SK-N-SH (cell line): ENCODE measurements around the gene LRP1-AS. TPM values are rescaled to one million over a fixed set of nuclear protein-coding genes. Genes with fewer than 3 reads are reported as not detected.

Experiments
- CTCF ChIA-PET: fragments of 300-600, 350-600 bp; formaldehyde crosslinking; extraction: SDS; loops from one replicate; lab custom pipeline; 2021; lab: Yijun Ruan, JAX
- POLR2A ChIA-PET: fragments of 350-600 bp; sonication (Branson Sonifier 250); formaldehyde crosslinking; extraction: SDS; loops from one replicate; lab custom pipeline; 2020; ENCODE audit warnings: antibody characterized with exemption, inconsistent platforms; lab: Yijun Ruan, JAX
- DNase-seq: peaks from one replicate; pipeline ENCODE4 v3.0.0; 2012
- H2AFZ ChIP-seq: fragments of 200-600 bp; sonication (generic); 2 replicates; pipeline ENCODE4 v1.8.1; 2016; ENCODE audit warnings: antibody characterized with exemption, mild to moderate bottlenecking, low read depth
- H3F3A ChIP-seq: fragments of 200-600 bp; sonication (generic); replicated peaks from 2 replicates; pipeline ENCODE3; 2016; ENCODE audit warnings: antibody characterized with exemption, mild to moderate bottlenecking; ENCODE audit not compliant: insufficient read depth
- H3K27ac ChIP-seq, 2 experiments: fragments of 200-500 bp in 1 of 2; fragments of 200-600 bp in 1 of 2; sonication (Bioruptor generic) in 1 of 2; sonication (generic), shearing (Covaris generic) in 1 of 2; 2 replicates each; pipeline versions ENCODE4 v1.5.1 to v1.6.1; 2014 to 2016; ENCODE audit warnings: low read depth in 2 of 2, inconsistent platforms in 1 of 2, low read length in 1 of 2, mild to moderate bottlenecking in 1 of 2, mixed read lengths in 1 of 2
- H3K27me3 ChIP-seq: fragments of 200-600 bp; sonication (generic), shearing (Covaris generic); 2 replicates; pipeline ENCODE4 v1.6.1; 2016; ENCODE audit warnings: mixed run types; ENCODE audit not compliant: insufficient read depth
- H3K36me3 ChIP-seq, 2 experiments: fragments of 200-500 bp in 1 of 2; fragments of 200-600 bp in 1 of 2; sonication (Bioruptor generic) in 1 of 2; sonication (generic) in 1 of 2; replicated peaks in 1 of 2; 2 replicates each; pipeline versions ENCODE3 to v1.5.1; 2014 to 2016; ENCODE audit warnings: low read length in 1 of 2, mild to moderate bottlenecking in 1 of 2; ENCODE audit not compliant: insufficient read depth in 2 of 2, control insufficient read depth in 1 of 2
- H3K4me1 ChIP-seq, 2 experiments: fragments of 200-500 bp in 1 of 2; fragments of 200-600 bp in 1 of 2; sonication (Bioruptor generic) in 1 of 2; sonication (generic), shearing (Covaris generic) in 1 of 2; 2 replicates each; pipeline versions ENCODE4 v1.5.1 to v1.6.1; 2014 to 2016; ENCODE audit warnings: low read depth in 1 of 2, low read length in 1 of 2, mixed run types in 1 of 2; ENCODE audit not compliant: insufficient read depth in 2 of 2, control insufficient read depth in 1 of 2
- H3K4me2 ChIP-seq: fragments of 200-600 bp; sonication (generic), shearing (Covaris generic); 2 replicates; pipeline ENCODE4 v1.6.1; 2017; ENCODE audit warnings: mixed run types
- H3K4me3 ChIP-seq, 2 experiments: fragments of 200-500 bp in 1 of 2; fragments of 200-600 bp in 1 of 2; sonication (Bioruptor generic) in 1 of 2; sonication (generic), shearing (Covaris generic) in 1 of 2; 2 replicates each; pipeline versions ENCODE4 v1.5.1 to v1.8.1; 2014 to 2016; ENCODE audit warnings: low read depth in 2 of 2, inconsistent platforms in 1 of 2, low read length in 1 of 2, mild to moderate bottlenecking in 1 of 2, mixed read lengths in 1 of 2, moderate library complexity in 1 of 2
- H3K79me2 ChIP-seq: fragments of 200-600 bp; sonication (generic); 2 replicates; pipeline ENCODE4 v1.8.1; 2017; ENCODE audit warnings: mild to moderate bottlenecking; ENCODE audit not compliant: insufficient read depth
- H3K9ac ChIP-seq: fragments of 200-600 bp; sonication (generic); 2 replicates; pipeline ENCODE4 v1.6.1; 2017; ENCODE audit warnings: mixed run types
- H3K9me2 ChIP-seq: fragments of 200-600 bp; sonication (generic); 2 replicates; pipeline ENCODE4 v1.6.1; 2017; ENCODE audit warnings: mixed run types
- H3K9me3 ChIP-seq: fragments of 200-600 bp; sonication (generic); 2 replicates; pipeline ENCODE4 v1.6.1; 2017; ENCODE audit warnings: mixed run types, mild to moderate bottlenecking, moderate library complexity
- H4K20me1 ChIP-seq: fragments of 200-600 bp; sonication (generic); 2 replicates; pipeline ENCODE4 v1.6.1; 2017; ENCODE audit warnings: mild to moderate bottlenecking, mixed run types; ENCODE audit not compliant: insufficient read depth
- ELF1 ChIP-seq: IDR thresholded peaks from 2 replicates; pipeline ENCODE4 v1.4.0; 2012
- EZH2phosphoT487 ChIP-seq: fragments of 200-600 bp; sonication (generic); IDR thresholded peaks from 2 replicates; pipeline ENCODE4 v1.6.1; 2017; ENCODE audit warnings: low read depth, mixed run types, mild to moderate bottlenecking, antibody characterized with exemption, moderate library complexity, borderline replicate concordance
- FOXJ3 ChIP-seq: sonication (generic); formaldehyde crosslinking; IDR thresholded peaks from 2 replicates; pipeline ENCODE4 v1.5.1; 2020; ENCODE audit warnings: mild to moderate bottlenecking, missing genetic modification reagents
- FOXM1 ChIP-seq: IDR thresholded peaks from 2 replicates; pipeline ENCODE4 v1.4.0; 2012; ENCODE audit warnings: low read depth, mild to moderate bottlenecking
- GABPA ChIP-seq: IDR thresholded peaks from 2 replicates; pipeline ENCODE4 v1.4.0; 2012; ENCODE audit warnings: low read depth, mild to moderate bottlenecking
- JUND ChIP-seq: IDR thresholded peaks from 2 replicates; pipeline ENCODE4 v1.4.0; 2012
- MAX ChIP-seq: IDR thresholded peaks from 2 replicates; pipeline ENCODE4 v1.4.0; 2012; ENCODE audit warnings: low read depth
- MEF2A ChIP-seq: IDR thresholded peaks from 2 replicates; pipeline ENCODE4 v1.4.0; 2012; ENCODE audit warnings: low read depth, borderline replicate concordance
- POLR2AphosphoS5 ChIP-seq: IDR thresholded peaks from 2 replicates; pipeline ENCODE4 v1.6.1; 2012; ENCODE audit warnings: low read depth, low read length
- RAD21 ChIP-seq: IDR thresholded peaks from 2 replicates; pipeline ENCODE4 v1.6.1; 2012; ENCODE audit warnings: mild to moderate bottlenecking, low read length
- RXRA ChIP-seq: IDR thresholded peaks from 2 replicates; pipeline ENCODE4 v1.4.0; 2012; ENCODE audit warnings: low read depth, mild to moderate bottlenecking, borderline replicate concordance
- SMC3 ChIP-seq: IDR thresholded peaks from 2 replicates; pipeline ENCODE4 v1.6.1; 2012; ENCODE audit warnings: low read depth, low read length, improper control_type of control experiment
- USF2 ChIP-seq: fragments of 150-350 bp; IDR thresholded peaks from 2 replicates; pipeline ENCODE4 v1.6.1; 2017; ENCODE audit warnings: antibody characterized with exemption, low read length, low read depth, borderline replicate concordance
- WGBS: methylation state at CpG from one replicate; pipeline ENCODE4 v1.1.6; 2017; ENCODE audit warnings: low lambda C conversion rate; 5-methylcytosine and 5-hydroxymethylcytosine counted together
- polyA plus RNA-seq, 3 experiments: library from polyadenylated mRNA; depleted of rRNA; stranded (reverse); fragments of >200 nt; gene quantifications; 2 replicates each; pipeline ENCODE4 v1.2.3, GENCODE V29; 2012
- TF ChIP-seq, protein P1 (sequence below): IDR thresholded peaks from 2 replicates; pipeline ENCODE4 v1.4.0; 2012; ENCODE audit warnings: low read depth, borderline replicate concordance
- TF ChIP-seq, protein P2 (sequence below): IDR thresholded peaks from 2 replicates; pipeline ENCODE4 v1.4.0; 2012; ENCODE audit warnings: low read depth, borderline replicate concordance
- TF ChIP-seq, protein P3 (sequence below): IDR thresholded peaks from 2 replicates; pipeline ENCODE4 v1.6.1; 2012; ENCODE audit warnings: mild to moderate bottlenecking, low read depth, low read length, moderate library complexity

Gene LRP1-AS
- polyA plus RNA-seq, 1 of the 3 experiments (the other 2 are of a cell fraction): not detected

DNA sequence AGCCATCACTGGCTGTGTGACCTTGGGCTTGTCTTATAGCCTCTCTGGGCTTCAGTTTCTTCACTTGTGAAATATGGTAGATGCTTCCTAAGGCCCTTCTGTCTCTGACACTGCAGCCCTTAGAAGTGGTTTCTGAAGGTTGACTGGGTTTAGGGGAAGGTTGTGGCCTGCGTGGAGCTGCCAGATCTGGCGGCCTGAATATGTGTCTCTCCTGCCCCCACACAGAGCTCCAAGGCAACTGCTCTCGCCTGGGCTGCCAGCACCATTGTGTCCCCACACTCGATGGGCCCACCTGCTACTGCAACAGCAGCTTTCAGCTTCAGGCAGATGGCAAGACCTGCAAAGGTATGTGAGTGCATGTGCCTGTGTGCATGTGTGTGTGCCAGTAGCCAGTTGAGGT is 4.0 kb downstream of the LRP1-AS start:
- Histone ChIP-seq H2AFZ (no peak overlapping the region), H3K9me3 (no peaks in the 10 kb centered on the region), H3K79me2 (no peaks in the 10 kb centered on the region), H3K36me3 (peaks cover 20 to 83% of the 10 kb centered on the region in 2 experiments), H3F3A (peaks cover 5% of the 10 kb centered on the region), H3K27me3 (no peaks in the 10 kb centered on the region), H3K9ac (no peak overlapping the region), H3K4me2 (no peak overlapping the region), H4K20me1 (peaks cover 5% of the 10 kb centered on the region; the same call in 1 of the 2 replicates), H3K27ac (no peak overlapping the region), H3K9me2 (no peaks in the 10 kb centered on the region), H3K4me1 (peaks cover 10 to 16% of the 10 kb centered on the region in 2 experiments; a peak in 3 of 4 replicates), H3K4me3 (no peak overlapping the region)
- ChIA-PET POLR2A (no interaction called here), CTCF (interaction anchor here (0.9 kb wide), 1 partner anchor 32 kb away, joined by 3 read pairs; no protein-coding TSS in a partner anchor)
- TF ChIP-seq RXRA (no peak), MEF2A (no peak), MAX (no peak), FOXM1 (no peak), POLR2AphosphoS5 (no peak), FOXJ3 (no peak), GABPA (no peak), USF2 (no peak), SMC3 (no peak), RAD21 (no peak), JUND (no peak), EZH2phosphoT487 (no peak), ELF1 (no peak)
- TF ChIP-seq, protein P1, sequence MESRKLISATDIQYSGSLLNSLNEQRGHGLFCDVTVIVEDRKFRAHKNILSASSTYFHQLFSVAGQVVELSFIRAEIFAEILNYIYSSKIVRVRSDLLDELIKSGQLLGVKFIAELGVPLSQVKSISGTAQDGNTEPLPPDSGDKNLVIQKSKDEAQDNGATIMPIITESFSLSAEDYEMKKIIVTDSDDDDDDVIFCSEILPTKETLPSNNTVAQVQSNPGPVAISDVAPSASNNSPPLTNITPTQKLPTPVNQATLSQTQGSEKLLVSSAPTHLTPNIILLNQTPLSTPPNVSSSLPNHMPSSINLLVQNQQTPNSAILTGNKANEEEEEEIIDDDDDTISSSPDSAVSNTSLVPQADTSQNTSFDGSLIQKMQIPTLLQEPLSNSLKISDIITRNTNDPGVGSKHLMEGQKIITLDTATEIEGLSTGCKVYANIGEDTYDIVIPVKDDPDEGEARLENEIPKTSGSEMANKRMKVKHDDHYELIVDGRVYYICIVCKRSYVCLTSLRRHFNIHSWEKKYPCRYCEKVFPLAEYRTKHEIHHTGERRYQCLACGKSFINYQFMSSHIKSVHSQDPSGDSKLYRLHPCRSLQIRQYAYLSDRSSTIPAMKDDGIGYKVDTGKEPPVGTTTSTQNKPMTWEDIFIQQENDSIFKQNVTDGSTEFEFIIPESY: no peak
- TF ChIP-seq, protein P2, sequence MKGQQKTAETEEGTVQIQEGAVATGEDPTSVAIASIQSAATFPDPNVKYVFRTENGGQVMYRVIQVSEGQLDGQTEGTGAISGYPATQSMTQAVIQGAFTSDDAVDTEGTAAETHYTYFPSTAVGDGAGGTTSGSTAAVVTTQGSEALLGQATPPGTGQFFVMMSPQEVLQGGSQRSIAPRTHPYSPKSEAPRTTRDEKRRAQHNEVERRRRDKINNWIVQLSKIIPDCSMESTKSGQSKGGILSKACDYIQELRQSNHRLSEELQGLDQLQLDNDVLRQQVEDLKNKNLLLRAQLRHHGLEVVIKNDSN: no peak
- TF ChIP-seq, protein P3, sequence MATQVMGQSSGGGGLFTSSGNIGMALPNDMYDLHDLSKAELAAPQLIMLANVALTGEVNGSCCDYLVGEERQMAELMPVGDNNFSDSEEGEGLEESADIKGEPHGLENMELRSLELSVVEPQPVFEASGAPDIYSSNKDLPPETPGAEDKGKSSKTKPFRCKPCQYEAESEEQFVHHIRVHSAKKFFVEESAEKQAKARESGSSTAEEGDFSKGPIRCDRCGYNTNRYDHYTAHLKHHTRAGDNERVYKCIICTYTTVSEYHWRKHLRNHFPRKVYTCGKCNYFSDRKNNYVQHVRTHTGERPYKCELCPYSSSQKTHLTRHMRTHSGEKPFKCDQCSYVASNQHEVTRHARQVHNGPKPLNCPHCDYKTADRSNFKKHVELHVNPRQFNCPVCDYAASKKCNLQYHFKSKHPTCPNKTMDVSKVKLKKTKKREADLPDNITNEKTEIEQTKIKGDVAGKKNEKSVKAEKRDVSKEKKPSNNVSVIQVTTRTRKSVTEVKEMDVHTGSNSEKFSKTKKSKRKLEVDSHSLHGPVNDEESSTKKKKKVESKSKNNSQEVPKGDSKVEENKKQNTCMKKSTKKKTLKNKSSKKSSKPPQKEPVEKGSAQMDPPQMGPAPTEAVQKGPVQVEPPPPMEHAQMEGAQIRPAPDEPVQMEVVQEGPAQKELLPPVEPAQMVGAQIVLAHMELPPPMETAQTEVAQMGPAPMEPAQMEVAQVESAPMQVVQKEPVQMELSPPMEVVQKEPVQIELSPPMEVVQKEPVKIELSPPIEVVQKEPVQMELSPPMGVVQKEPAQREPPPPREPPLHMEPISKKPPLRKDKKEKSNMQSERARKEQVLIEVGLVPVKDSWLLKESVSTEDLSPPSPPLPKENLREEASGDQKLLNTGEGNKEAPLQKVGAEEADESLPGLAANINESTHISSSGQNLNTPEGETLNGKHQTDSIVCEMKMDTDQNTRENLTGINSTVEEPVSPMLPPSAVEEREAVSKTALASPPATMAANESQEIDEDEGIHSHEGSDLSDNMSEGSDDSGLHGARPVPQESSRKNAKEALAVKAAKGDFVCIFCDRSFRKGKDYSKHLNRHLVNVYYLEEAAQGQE: no peak
- WGBS: 71% methylated on average over 3 of the region's 4 CpGs
- DNase-seq: no peak
